ENCODE data around the gene SH3BP5L. TPM values are rescaled to one million over a fixed set of nuclear protein-coding genes. Genes with fewer than 3 reads are reported as not detected.
A peak's percentile ranks its signal among the peaks of the same experiment; 100 is the strongest.

SH3BP5L gene
- total and polyA plus RNA-seq, 10 of the 15 experiments (the other 5 are each of a cell fraction or from before 2014, with no cell fraction given), result 1.1 to 22.8 (median 10.9) TPM

DNA sequence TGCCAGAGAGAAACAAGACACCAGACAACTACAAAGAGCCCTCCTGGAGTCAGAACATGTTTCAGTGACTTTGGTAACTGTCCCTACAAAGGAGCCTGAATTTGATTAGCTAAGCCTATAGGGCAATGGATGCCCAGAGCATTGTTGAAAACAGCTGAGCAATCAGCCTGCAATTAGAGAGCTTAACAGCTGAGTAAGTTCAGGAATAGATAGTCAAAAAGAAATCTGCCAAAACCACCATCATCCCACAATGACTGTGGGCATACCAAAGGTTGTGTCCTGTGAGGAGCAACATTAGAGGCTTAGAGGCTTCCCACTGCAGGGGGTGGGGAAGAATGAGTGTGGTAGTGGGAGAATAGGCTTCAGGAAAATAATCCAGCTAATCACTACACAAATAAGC, 32.1 kb downstream of the SH3BP5L start (continued):
- TF ChIP-seq, protein P1, sequence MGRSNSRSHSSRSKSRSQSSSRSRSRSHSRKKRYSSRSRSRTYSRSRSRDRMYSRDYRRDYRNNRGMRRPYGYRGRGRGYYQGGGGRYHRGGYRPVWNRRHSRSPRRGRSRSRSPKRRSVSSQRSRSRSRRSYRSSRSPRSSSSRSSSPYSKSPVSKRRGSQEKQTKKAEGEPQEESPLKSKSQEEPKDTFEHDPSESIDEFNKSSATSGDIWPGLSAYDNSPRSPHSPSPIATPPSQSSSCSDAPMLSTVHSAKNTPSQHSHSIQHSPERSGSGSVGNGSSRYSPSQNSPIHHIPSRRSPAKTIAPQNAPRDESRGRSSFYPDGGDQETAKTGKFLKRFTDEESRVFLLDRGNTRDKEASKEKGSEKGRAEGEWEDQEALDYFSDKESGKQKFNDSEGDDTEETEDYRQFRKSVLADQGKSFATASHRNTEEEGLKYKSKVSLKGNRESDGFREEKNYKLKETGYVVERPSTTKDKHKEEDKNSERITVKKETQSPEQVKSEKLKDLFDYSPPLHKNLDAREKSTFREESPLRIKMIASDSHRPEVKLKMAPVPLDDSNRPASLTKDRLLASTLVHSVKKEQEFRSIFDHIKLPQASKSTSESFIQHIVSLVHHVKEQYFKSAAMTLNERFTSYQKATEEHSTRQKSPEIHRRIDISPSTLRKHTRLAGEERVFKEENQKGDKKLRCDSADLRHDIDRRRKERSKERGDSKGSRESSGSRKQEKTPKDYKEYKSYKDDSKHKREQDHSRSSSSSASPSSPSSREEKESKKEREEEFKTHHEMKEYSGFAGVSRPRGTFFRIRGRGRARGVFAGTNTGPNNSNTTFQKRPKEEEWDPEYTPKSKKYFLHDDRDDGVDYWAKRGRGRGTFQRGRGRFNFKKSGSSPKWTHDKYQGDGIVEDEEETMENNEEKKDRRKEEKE (IDR thresholded peaks at IDR 0.05), result no peak
- TF ChIP-seq NBN (IDR thresholded peaks at IDR 0.05) (no peak; the same call in 1 of the 2 replicates), CREM (IDR thresholded peaks at IDR 0.05; ENCODE audit: low read depth) (peak; percentile 79), NR2F1 (conservative IDR thresholded peaks at IDR 0.05) (peak; percentile 61; the same call in 1 of the 2 replicates), TCF12 (IDR thresholded peaks at IDR 0.05; ENCODE audit: low read depth, low read length) (peak; percentile 70), LARP7 (IDR thresholded peaks at IDR 0.05) (no peak), ZZZ3 (IDR thresholded peaks at IDR 0.05; ENCODE audit: control insufficient read depth, insufficient read length, low read depth) (no peak), MEF2A (IDR thresholded peaks at IDR 0.05; ENCODE audit: insufficient read depth, low read depth, low read length) (0 out of 2 replicates have a peak, but pooled peaks have one; percentile 67), SMC3 (IDR thresholded peaks at IDR 0.05; ENCODE audit: borderline replicate concordance, low read length) (no peak), MYB (IDR thresholded peaks at IDR 0.05; ENCODE audit: borderline replicate concordance, low read depth, low read length) (no peak)
- TF ChIP-seq, protein P2, sequence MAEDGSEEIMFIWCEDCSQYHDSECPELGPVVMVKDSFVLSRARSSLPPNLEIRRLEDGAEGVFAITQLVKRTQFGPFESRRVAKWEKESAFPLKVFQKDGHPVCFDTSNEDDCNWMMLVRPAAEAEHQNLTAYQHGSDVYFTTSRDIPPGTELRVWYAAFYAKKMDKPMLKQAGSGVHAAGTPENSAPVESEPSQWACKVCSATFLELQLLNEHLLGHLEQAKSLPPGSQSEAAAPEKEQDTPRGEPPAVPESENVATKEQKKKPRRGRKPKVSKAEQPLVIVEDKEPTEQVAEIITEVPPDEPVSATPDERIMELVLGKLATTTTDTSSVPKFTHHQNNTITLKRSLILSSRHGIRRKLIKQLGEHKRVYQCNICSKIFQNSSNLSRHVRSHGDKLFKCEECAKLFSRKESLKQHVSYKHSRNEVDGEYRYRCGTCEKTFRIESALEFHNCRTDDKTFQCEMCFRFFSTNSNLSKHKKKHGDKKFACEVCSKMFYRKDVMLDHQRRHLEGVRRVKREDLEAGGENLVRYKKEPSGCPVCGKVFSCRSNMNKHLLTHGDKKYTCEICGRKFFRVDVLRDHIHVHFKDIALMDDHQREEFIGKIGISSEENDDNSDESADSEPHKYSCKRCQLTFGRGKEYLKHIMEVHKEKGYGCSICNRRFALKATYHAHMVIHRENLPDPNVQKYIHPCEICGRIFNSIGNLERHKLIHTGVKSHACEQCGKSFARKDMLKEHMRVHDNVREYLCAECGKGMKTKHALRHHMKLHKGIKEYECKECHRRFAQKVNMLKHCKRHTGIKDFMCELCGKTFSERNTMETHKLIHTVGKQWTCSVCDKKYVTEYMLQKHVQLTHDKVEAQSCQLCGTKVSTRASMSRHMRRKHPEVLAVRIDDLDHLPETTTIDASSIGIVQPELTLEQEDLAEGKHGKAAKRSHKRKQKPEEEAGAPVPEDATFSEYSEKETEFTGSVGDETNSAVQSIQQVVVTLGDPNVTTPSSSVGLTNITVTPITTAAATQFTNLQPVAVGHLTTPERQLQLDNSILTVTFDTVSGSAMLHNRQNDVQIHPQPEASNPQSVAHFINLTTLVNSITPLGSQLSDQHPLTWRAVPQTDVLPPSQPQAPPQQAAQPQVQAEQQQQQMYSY (CRISPR knock-in tag; IDR thresholded peaks at IDR 0.05), result no peak
- TF ChIP-seq, protein P3, sequence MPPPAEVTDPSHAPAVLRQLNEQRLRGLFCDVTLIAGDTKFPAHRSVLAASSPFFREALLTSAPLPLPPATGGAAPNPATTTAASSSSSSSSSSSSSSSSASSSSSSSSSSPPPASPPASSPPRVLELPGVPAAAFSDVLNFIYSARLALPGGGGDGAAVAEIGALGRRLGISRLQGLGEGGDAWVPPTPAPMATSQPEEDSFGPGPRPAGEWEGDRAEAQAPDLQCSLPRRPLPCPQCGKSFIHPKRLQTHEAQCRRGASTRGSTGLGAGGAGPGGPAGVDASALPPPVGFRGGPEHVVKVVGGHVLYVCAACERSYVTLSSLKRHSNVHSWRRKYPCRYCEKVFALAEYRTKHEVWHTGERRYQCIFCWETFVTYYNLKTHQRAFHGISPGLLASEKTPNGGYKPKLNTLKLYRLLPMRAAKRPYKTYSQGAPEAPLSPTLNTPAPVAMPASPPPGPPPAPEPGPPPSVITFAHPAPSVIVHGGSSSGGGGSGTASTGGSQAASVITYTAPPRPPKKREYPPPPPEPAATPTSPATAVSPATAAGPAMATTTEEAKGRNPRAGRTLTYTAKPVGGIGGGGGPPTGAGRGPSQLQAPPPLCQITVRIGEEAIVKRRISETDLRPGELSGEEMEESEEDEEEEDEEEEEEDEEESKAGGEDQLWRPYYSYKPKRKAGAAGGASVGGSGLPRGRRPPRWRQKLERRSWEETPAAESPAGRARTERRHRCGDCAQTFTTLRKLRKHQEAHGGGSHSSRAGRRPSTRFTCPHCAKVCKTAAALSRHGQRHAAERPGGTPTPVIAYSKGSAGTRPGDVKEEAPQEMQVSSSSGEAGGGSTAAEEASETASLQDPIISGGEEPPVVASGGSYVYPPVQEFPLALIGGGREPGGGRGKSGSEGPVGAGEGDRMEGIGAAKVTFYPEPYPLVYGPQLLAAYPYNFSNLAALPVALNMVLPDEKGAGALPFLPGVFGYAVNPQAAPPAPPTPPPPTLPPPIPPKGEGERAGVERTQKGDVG (CRISPR knock-in tag; IDR thresholded peaks at IDR 0.05), result no peak
